GM12875 (cell line): ENCODE results near the gene VWA8.

Experiments
- H3K4me3 ChIP-seq: one replicate; pipeline ENCODE4 v1.5.1; 2011; ENCODE audit warnings: low read depth, low read length, control low read depth
- TF ChIP-seq, protein P1 (sequence below): IDR thresholded peaks from 2 replicates; pipeline ENCODE4 v1.5.1; 2011; ENCODE audit warnings: low read depth, mild to moderate bottlenecking, control low read depth, inconsistent platforms, low read length, moderate library complexity, borderline replicate concordance; ENCODE audit not compliant: insufficient read depth

Gene VWA8

DNA sequence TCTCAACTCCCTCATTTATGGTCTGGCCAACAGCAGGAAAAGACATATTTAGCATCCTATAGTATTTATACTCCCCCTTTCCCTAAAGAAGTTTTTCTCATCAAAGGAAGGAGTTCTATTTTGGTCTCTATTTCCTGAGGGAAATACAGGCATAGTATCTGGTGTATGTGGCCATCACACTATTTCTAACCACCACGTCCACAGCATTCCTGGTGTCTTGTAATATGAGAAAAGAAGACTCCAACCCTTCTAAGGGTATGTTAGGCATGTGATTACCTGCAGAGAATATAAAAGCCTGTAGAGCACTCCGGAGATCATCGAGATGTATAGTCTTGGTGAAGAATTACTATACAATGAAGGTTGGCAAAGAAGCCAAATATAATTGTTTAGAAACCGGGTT is 137.4 kb downstream of the VWA8 start:
- TF ChIP-seq, protein P1, sequence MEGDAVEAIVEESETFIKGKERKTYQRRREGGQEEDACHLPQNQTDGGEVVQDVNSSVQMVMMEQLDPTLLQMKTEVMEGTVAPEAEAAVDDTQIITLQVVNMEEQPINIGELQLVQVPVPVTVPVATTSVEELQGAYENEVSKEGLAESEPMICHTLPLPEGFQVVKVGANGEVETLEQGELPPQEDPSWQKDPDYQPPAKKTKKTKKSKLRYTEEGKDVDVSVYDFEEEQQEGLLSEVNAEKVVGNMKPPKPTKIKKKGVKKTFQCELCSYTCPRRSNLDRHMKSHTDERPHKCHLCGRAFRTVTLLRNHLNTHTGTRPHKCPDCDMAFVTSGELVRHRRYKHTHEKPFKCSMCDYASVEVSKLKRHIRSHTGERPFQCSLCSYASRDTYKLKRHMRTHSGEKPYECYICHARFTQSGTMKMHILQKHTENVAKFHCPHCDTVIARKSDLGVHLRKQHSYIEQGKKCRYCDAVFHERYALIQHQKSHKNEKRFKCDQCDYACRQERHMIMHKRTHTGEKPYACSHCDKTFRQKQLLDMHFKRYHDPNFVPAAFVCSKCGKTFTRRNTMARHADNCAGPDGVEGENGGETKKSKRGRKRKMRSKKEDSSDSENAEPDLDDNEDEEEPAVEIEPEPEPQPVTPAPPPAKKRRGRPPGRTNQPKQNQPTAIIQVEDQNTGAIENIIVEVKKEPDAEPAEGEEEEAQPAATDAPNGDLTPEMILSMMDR, result no peak
- H3K4me3 ChIP-seq, result no peak overlapping the region

DNA sequence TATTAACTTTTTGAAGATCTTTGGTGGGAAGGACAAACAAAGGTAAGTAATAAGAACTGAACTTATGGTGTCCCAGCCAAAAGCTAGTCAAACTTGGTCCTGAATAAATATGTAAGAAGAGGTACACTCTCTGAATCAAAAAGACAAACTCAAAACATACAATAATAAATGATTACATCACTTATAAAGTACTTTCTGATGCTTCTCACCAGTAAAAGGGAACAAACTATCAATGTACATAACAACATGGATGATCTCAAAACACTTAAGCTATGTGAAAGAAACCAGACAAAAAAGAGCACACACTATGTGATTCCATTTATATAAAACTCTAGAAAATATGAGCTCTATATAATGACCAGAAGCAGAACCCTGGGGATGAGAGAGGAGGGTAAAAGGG is 138.3 kb downstream of the VWA8 start:
- TF ChIP-seq, protein P1, result no peak
- H3K4me3 ChIP-seq, result no peak overlapping the region

DNA sequence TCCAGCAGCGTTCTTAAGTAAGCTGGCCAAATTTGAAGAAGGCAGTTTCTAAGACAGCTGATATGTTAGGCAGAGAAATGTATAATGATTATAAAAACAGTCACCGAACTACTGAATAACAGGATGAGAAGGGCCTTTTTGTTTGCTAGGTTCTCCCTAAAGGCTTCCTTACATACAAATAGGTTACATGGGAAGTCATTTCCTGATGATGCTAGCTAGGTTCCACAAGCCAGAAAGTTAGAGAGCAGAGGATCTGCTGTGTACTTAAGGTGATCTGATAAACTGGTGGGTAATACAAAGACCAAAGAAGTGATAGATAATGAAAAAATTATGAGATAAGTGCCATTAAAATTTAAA is 139.7 kb downstream of the VWA8 start:
- TF ChIP-seq, protein P1, result no peak

DNA sequence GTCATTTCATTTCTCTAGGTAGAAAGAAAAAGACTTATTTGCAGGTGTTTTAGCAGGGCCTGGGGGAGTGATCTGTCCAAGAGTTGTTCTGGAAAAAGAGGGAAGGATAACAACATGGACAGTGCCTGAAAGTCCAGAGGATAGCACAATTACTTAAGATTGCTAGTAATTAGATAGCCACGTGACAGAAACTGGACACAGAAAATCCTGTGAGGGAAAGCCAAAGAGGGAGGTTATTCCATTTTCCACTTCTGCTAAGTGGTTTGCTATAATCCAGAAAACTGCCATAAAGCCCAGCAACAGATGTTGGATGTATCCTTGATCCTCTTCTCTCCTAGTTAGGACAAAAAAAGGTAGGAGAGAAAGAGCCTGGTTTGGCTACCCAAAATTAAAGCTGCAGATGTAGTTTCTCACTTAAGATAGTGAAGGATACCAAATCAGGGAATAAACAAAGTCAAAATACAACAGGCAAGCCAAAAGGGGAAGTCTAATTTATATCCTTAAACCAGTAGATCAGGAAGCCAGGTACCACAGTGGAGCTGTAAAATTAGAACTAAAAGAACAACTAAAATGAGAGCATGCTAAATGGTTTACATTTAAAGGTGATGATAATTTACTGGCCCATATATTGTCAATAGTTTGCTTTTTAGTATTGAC is 140.2 kb downstream of the VWA8 start:
- no peak overlapping the region for H3K4me3 ChIP-seq
- TF ChIP-seq, protein P1, result no peak

More for the DNA sequence above, 139.7 kb downstream of the VWA8 start:
- H3K4me3 ChIP-seq, result no peak overlapping the region

DNA sequence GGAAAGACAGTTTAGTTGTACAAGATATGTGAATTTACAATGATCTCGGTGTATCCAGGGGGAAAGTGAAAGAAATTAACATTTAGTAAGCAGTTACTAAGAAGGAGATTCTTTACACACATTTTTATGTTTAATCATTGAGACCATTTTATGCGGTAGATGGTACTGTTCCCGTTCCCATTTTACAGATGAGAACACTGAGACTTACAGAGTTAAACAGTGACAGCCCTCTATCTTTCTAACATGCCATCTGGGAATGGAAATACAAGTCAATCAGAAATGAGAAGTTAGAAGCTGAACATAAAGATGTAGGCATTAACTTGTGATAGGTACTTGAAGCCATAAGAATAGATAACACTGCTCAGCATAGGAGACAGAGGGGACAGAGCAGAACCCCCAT is 144.9 kb downstream of the VWA8 start:
- TF ChIP-seq, protein P1, result no peak
- H3K4me3 ChIP-seq, result no peak overlapping the region

DNA sequence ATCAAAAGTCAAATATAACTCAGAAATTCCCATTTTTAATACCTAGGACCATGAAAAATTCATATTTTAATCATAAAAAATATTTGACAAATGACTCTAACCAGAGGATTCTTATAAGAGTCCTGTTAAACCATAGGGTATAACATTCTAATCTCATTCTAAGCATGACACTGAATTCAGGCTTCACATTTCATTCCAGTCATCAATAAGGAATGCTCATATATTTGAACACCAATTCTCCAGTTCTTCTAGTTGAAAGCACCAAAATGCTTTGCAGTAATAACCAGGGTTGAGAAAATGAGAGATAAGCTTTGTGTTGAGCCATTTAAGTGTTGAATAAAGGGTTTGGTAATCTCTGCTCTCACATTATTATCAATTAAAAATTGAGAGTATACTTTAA is 147.5 kb downstream of the VWA8 start:
- no peak overlapping the region for H3K4me3 ChIP-seq
- TF ChIP-seq, protein P1, result no peak

DNA sequence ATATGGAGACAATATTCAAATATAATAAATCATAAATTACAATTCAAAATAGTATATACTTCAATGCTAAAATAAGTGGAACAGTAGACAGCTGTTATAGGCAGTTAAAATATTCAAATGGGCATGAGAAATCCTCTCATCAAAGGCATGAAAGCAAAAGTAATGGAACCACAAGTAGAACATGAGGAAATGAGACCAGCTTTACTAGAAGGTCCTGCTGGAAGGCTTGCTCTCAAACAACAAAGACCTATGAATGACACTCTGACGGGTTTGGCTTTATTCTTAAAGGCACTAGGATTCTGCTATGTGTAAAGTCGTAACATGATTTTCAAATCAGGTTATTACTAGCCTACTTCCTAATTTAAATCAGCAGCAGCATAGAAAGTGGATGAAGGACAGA is 148.1 kb downstream of the VWA8 start:
- H3K4me3 ChIP-seq, result no peak overlapping the region
- TF ChIP-seq, protein P1, result no peak
